Measurements from ENCODE around the gene LDLRAD4.

LDLRAD4 gene

GRCh38 chr18:13268158-13269012, 49.8 kb downstream of the LDLRAD4 start:
- DNase-seq, result no peak

GRCh38 chr18:13269013-13269280, 50.4 kb downstream of the LDLRAD4 start:
- DNase-seq, result no peak

DNA sequence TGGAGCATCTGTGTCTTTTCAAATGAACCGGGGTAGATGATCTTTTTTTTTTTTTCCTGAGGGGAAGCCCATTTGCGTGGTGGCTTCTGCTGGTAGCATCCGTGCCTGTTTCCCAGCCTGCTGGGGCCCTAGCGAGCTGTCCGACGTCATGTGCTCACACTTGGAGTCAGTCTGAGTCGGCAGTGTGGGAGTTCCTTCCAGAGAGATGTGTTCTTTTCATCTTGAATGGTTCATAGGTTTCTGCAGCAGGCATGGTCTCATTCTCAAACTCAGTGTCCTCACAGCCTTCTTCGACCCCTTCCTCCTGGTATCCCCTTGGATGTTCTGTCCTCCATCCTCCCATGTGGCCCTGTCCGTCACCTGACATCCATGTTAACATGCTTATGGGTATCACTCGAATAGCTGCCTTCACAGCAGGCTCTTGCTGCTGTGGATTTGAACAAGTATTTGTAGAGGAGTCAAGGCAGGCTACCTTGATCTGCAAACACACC, 51.0 kb downstream of the LDLRAD4 start:
- no peak for DNase-seq

GRCh38 chr18:13270279-13270855, 51.8 kb downstream of the LDLRAD4 start:
- no peak for DNase-seq

- no peak for DNase-seq
Observed at GRCh38 chr18:13271302-13271911, 52.8 kb downstream of the LDLRAD4 start.

DNA sequence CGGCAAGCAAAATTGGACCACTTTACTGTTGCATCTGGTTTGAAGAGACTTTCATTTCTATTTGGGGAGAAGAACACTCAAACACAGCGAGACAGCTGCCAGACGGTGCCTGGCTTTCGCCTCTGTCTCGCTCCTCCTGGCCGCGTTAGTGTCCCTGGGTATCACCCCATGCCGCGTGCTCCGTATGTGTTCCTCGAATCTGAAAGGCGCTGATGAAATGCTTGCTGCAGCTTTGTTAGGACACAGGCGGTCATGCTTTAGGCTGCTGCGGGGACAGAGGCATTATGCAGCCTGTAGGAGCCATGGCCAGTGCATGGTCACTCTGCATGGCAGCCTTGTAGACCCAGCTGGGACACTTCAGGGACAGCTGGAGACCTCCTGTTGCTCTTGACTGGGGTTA, 53.9 kb downstream of the LDLRAD4 start:
- no peak for DNase-seq

DNA sequence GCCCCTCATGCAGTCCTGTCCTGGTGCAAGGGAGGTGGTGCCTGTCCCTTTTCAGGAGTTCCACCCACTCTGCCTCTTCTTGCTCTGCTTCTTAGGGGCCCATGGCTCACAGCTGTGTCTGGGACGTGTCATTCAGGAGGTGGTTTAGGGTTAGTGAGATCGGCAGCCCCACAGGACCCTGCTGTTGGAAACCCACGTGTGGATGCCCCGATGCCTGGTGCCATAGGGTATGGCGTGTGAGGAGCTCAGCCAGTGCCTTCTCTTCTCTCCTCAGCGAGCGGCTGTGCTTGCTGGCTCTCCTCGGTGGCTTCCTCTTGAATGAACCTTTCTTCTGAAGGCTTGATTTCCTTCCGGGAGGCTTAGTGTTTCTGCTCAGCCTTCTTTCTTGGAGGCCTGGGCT, 55.2 kb downstream of the LDLRAD4 start:
- DNase-seq, result peak; percentile 27 to 41

DNA sequence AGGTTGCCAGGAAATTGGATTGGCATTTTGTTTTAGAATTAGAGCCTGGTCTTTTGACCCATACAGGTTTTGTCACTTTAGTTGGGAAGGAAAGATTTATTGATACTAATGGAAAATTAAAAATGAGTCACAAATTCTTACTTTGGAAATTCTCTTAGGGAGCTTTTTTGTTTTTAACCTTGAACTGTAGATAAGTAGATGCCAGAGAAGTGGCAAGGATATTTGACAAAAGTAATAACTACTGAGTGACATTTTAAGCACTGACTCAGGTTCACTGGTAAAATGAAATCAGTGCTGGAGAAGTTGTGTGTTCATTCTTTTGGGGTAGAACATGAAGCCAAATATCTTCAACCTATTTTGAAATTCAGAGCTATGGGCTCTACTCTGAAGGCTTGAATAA, 56.5 kb downstream of the LDLRAD4 start:
- DNase-seq, result no peak

DNA sequence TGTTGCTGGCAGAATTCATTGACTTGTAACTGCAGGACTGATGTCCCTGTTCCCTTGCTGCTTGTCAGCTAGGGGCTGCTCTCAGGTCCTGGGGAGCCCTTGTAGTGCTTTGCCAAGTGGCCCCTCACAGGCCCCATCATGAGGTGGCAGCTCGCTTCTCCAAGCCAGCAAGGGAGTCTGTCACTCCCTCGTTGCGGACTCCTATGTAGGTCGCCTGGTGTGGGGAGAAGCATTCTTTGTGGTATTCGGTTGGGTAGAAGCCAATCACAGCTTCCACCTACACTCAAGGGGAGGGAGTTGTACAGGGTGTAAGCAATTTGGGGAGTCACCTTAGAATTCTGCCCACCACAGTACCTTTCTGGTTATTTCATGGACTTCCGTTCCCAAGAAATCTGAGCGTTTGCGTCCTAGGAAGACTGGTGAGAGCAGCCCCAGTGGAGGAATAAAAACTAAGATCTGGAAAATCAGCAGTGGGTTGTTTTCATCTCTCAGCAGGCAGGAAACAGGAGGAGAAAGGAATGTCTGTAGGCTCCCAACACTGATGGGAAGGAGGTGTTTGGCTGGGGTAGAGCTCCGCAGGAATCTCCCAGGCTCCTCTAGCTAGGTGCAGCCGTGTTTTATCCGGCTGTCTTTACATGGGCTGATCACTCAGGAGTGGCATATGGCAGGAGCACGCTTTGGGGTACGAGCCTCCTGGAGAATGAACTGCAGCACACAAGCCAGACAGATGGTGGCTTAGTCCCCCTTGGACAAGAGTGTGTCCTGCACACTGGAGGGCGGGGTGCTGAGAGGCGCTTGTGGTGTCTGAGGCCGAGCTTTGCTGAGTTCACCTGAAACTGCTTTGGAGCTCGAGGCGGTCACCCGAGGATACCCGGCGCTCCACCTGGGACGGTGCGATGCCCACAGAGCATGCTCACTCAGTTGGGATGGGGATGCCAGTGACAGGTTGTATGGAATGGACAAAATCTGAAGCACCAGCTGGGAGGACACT, 58.3 kb downstream of the LDLRAD4 start:
- DNase-seq, result peak in 1 of 2 donors; percentile 47

GRCh38 chr18:13278062-13278630, 59.6 kb downstream of the LDLRAD4 start:
- no peak for DNase-seq

GRCh38 chr18:13279181-13280069, 60.9 kb downstream of the LDLRAD4 start:
- DNase-seq, result no peak

GRCh38 chr18:13280070-13280795, 61.7 kb downstream of the LDLRAD4 start:
- no peak for DNase-seq

DNA sequence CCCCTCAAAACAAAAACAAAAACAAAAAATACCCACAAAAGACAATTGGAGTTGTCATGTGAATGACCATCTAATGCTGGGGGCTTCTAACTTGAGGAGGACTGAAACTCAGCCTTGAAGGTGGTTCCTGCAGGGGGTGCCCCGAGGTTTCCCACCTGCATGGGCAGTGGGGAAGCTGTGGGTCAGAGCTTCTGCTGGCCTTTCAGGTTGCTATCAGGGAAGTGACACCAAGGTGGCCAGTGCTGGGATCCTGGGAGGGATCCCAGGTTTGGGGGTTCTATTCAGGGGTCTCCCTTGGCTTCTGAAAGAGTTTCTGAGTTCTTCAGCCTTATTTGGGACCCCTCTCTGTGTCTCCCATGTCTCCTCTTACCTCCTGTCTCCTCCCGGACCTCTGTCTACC, 62.8 kb downstream of the LDLRAD4 start:
- no peak for DNase-seq

DNA sequence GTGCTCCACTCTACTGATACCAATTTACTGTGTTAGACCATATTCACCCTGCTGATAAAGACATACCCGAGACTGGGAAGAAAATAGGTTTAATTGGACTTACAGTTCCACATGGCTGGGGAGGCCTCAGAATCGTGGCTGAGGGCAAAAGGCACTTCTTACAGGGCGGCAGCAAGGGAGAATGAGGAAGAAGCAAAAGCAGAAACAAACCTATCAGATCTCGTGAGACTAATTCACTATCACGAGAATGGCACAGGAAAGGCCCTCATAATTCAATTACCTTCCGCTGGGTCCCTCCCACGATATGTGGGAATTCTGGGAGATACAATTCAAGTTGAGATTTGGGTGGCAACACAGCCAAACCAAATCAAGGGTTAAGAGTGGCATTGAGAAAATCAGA, 65.2 kb downstream of the LDLRAD4 start:
- DNase-seq, result no peak

DNA sequence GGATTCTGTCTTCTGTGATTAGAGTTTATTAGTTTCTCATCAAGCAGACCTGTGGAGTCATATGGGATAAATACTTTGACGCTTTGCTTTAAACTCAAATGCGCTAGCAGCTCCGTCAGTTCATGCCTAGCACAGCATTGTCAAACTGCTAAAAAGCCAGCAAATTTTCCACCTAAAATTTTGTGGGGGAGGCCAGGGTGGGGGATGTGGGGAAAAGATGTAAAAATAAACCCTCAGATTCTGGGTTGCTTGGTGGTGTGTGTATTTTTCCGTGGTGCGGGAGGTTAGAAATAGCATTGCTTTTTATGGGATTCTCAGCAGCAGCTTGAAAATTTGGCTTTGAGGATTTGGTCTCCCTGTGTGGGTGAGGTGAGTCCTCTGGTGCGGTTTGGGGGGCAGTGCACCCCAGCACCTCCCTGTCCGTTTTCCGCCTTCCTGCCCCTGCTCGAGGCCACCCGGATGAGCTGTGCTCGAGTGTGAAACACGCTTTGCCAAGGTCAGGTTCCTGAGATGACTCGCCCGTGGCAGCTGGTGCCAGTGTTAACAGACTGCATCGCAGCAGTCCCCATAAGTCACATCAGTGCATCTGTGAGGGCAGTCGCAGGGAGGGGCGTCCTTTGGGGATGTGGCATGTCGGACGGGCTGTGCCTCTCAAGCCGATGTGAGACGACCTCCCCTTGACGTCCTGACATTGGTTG, 65.9 kb downstream of the LDLRAD4 start:
- no peak for DNase-seq

DNA sequence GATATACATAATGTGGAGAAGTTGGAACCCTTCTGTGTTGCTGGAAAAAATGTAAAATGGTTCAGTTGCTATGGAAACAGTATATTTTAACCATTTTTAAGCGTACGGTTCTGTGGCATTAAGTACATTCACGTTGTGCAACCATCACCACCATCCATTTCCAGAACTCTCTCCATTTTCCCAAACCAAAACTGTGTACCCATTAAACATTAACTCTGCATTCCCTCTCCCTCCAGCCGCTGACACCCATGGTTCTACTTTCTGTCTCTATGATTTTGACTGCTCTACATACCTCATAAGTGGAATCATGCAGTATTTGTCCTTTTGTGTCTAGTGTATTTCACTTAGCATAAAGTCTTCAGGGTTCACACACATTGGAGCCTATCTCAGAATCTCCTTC, 67.3 kb downstream of the LDLRAD4 start:
- DNase-seq, result no peak

GRCh38 chr18:13286456-13287125, 68.0 kb downstream of the LDLRAD4 start:
- no peak for DNase-seq

- no peak for DNase-seq
Observed at GRCh38 chr18:13287372-13287771, 68.8 kb downstream of the LDLRAD4 start.

- no peak for DNase-seq
Observed at GRCh38 chr18:13288509-13289133, 70.1 kb downstream of the LDLRAD4 start.

Measured in CD4-positive, alpha-beta T cell treated with Interleukin-1 beta for 1 hour (primary cell).